HG02642 (cell line): ENCODE data around the gene ITPRIP.
A peak's percentile ranks its signal among the peaks of the same experiment; 100 is the strongest.

Experiments
- ATAC-seq: cut with Tn5 transposase; IDR thresholded peaks from one replicate; pipeline ENCODE4 v1.9.1; 2021; ENCODE audit warnings: mild to moderate bottlenecking; ENCODE audit not compliant: unreplicated experiment, poor library complexity

Gene ITPRIP

DNA sequence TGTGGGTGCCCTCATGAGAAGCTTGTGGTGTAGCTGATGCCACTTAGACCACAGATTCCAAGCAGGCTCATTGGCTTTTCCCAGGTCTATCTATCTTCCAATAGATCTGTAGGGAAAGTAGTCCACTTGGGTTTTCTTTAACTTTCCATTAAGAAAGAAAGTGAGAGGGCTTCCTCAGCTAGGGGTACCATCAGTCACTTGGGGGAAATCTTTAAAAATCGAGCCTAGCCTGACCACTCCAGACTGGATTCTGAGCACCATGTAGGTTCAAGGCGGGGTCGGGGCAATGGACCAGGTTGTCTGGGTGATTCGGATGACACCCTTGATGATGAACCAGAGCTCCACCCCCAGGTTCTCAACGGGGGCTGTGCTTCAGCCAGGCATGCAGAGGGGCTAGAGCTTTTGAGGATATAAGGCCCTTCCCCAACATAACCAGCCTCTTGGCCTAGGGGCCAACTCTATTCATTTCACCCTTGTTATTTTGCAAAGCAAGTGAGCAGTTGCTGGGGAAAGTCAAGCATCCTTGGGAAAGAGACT is 27.0 kb downstream of the ITPRIP start:
- no peak for ATAC-seq

DNA sequence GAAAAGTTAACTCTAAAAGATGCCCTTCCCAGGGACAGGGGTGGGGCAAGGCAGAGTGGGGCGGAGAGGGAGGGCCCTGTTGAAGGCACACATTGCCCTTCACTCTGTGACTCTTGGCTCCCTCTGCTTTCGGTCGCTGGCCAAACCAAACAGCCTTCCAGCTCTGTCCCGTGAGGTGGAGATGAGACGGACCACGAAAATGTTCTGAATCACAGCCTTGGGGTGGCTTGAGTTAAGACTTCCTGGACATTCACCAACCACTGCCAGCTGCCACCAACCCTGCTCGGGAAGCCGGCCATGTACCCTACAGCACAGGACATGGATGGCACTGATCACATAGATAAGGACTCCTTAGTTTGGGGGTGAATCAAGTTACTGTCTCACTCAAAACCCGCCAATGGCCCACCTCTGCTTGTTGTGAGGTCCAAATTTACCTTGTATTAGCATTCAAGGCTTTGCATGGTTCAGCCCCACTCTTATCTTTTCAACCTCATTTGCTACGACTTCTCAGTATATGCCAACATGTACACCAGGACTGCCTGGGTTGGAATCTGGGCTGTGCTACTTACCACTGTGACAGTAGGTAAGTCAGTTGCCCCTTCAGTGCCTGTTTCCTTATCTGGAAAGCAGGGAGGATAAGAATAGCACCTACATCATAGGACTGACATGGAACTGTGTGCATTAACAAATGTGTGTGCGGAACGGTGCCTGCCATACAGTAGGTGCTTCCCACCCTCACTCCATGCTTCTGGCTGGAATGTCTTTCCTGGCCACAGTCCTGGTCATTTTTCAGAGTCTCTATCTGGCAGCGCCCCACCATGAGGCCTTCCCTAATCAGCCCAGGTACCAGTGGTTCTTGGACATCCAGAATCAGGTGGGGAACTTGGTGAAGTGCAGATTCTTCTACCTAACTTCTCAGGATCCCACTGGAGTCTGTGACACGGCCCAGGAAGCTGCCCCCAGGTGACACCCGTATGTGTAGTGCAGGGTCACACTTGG is 28.0 kb downstream of the ITPRIP start:
- ATAC-seq, result no peak

DNA sequence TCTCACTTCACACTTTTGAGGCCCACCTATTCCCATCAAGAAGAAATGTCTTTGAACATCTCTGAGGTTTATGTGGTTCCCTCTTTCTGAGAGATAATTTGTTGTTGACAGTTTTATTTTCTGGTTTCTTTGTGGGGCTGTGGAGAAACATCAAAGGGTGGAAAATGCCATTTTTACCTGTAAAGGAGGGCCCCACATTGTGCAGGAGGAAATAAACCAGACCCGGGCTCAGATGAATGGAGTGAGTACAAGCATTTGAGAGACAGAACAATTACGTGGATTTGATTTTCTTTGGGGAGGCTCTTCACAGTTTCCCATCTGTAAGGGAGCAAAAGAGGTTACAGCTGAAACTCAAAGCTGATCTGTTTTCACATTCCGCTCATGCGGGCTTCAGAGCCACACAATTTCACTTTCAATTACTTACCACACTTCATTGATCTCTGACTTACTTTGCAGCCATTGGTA is 29.8 kb downstream of the ITPRIP start:
- ATAC-seq, result peak; percentile 79

DNA sequence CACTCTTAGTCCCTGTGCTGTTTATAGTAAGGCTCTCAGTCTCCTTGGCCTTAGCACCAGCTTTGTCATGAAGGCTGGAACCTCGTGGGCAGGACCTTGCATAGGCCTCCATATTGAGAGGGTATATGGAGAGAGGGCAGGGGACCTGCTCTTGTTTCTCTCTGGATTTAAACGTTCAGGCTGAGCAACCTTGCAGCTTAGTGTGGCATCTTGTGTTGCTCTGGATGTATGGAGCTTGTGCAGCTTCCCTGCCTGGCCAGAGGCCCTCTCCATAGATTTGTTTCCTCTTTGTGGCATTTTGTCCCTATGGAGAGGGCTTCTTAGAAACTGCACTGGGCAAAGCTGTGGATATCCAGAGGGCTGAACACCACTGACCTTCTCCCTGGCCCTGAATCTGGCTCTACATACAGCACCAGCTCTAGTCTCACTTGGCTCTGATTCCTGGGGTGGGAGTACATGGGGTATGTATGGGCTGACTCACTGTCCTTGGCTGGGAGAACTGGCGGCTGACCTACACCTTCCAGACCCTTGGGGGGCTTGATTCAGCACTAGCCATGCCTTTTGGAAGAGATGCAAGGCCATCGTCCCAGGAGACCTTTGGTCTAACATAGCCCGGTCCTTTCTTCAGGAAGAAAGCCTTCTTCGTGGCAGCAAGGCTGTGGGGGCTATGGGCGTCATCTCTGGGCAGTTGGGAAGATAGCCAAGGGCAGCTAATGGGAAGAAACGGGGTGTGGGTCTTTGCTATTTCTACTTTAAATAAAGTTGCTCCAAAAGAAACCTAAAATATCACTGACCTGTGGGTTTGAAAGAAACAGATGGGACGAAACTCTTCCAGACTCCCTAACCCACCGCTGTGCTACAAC is 30.5 kb downstream of the ITPRIP start:
- no peak for ATAC-seq

DNA sequence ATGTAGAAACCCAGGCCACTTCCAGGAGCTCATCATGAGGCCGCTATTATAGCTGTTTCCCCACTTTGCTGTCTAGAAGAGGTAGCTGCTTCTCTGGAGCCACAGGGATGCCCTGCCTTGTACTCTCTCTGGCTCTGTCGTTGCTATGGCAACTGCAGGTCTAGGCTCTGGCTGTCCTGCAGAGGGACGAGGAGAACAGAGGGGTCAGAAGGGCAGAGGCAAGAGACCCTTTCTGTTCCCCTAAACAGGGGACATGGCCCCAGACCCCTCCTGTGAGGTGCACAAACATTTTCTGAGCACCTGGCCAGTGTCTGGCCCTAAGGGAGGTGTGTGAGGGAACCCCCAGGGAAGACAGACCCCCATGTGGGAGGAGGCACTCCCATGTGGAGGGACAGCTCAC is 31.4 kb downstream of the ITPRIP start:
- no peak for ATAC-seq

DNA sequence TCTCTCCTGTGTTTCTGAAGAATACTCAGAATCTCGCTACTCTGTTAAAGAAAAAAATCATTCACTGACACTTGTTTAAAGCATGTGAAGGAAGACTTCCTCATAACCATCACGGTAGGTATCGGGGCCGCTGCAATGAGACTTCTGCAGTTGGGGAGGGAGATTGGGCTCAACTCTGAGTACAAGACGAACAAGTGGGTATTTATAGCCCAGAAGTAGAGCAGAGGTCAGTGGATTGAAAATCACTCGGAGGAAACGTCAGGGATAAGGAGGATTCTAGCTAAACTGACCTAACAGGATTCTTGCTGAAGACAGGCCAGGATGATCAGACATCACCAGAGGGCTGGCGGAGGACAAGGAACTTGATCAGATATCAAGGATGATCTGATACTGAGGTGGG is 33.3 kb downstream of the ITPRIP start:
- ATAC-seq, result no peak

DNA sequence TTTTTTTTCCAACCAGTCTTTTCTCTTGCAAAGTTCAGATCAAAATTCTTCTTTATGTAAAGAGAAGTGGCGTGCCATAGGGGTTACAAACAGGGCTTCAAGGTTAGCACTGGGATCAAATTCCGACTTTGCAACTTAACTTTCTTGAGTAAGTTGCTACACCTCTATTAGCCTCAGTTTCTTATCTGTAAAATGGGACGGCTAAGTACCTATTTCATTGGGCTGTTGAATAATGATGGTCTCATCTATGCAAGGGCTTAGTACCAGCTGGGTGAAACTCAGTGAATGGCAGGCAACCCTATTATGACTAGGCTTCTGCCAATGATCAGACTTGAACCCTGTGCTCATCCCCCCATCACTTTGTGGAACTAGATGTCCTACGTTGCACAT is 33.9 kb downstream of the ITPRIP start:
- ATAC-seq, result no peak

DNA sequence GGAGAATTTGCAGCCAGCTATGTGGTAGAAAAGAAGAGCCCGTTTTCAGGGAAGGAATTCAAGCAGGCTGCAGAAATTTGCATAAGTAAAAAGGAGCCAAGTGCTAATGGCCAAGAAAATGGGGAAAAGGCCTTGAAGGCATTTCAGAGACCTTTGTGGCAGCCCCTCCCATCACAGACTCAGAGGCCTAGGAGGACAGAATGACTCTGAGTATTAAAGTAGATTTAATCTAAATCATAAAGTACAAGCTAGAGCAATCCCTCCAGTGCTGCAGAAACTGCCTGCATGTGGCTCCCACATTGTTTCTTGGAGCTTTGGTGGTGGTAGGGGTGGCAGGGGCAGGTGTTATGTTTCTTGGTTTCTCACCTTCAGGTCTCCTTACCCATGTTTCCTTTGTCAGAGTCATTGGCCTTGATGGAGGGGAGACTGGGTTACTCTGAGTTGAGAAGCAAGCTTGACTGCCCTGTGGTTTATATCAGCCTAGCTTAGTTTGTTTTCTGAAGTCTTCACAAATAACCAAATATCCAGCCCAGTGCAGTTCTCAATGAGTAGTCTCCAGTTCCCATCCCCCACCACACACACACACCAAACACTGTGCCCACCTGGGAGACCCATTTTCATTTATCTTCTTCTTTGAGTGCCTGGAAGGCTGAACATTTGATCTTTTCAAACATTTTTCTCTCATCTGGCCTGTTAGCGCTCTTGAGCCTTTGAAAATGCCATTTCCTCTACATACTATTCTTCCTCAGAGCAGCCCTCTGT is 34.5 kb downstream of the ITPRIP start:
- no peak for ATAC-seq

DNA sequence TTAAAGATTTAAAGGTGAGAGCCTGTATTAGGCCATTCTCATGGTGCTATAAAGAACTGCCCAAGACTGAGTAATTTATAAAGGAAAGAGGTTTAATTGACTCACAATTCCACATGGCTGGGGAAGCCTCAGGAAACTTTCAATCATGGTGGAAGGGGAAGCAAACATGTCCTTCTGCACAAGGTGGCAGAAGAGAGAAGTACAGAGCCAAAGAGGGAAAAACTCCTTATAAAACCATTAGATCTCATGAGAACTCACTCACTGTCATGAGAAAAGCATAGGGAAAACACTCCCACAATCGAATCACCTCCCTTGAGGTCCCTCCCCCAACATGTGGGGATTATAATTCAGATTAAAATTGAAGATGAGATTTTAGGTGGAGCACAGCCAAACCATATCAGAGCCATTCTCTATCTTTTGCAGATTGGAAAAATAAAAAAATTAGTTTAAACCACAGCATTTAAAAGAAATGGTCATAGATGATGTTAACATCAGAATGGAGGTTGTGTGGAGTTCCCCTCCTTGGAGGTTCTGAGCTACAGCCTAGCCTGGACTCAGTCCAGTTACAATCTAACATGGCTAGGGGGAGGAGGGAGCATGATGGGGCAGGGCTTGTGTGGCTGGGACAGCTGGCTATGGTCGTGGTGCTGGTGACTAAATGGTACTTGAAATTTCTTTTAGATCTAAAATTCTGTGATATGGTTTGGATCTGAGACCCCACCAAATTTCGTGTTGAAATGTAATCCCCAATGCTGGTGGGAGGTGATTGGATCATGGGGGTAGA is 36.2 kb downstream of the ITPRIP start:
- no peak for ATAC-seq

DNA sequence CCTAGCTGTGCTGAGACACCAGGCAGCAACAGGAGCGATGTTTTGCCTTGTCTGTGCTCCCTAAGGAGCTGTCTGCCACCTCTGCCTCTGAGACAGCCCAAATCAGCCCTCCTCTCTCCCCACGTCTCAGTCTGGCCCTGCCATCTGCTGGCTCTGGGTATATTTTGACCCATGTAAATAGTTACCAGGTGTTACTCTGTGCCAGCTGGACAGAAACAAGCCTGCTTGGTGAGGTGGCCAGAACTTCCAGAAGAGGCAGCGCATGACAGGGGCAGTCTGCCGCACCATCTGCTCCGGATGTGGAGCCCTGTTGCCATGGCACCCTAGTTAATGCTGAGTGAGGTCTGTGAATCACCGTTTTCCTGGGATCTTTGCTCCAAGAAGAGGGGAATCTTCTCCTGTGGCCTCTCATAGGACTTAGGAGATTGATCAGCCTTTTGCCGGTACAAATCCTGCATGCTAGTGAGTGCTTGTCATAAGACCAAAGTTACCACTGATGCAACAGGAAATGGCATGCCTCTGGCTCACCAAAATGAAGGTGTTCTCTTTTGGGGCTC is 37.5 kb downstream of the ITPRIP start:
- no peak for ATAC-seq

DNA sequence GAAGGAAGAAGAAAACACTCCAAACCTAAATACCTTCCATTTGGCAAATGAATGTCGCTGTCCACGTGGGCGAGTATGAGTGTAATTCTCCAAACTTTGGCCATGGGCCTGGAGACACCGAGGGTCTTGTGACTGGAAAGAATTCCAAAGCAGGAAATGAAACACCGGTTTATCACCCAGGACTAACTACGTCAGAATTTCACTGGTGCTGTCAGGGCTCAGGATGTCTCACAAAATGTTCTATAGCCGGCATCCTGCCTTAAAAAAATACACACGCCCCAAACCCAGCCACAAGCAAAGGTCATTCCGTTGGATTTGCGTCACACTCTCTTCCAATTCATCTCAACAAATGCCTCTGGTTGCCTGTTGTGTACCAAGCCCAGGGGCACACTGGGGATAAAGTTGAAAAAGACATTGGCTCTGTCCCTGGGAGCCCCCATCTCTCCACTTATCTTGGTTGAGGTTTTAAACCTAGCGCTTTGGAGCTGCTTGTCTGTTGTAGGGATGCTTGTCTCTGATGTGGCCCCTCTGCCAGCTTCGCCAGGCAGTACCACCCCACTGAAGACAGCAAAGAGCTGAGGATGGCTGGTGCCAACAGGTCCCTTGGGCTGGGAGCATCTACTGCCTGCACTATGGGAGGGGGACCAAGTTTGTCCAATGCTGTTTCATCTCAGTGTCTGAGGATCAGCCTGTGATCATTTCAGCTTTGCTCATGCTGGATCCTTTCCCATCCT is 38.1 kb downstream of the ITPRIP start:
- ATAC-seq, result no peak

DNA sequence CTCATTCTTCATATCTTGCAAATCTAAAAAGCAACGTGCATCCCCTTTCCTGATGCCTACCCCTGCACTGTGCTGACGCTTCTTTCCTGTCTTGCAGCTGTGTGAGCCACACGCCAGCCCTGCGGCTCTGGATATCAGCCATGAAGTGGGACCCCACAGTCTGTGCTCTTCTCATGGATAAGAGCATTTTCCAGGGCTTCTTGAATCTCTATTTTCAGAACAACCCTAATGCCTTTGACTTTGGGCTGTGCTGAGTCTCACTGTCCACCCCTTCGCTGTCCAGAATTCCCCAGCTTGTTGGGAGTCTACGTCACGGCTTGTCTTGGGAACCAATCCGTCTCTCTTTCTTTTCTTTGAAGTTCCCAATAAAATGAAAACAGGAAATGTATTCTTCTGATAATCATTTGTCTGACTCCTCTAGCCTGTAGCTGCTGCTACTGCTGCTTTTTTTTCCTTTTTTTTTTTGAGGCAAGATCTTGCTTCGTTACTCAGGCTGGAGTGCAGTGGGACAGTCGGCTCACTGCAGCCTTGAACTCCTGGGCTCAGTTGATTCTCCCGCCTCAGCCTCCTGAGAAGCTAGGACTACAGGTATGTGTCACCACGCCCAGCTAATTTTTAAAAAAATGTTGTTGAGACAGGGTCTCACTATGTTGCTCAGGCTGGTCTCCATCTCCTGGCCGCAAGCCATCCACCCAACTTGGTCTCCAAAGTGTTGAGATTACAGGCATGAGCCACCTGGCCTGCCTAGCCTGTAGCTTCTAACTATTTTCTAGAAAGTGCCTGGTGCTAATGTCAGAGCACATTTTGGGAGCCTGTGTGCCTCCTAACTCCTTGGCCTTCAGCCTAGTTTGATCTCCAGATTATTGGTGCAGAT is 39.0 kb downstream of the ITPRIP start:
- no peak for ATAC-seq

DNA sequence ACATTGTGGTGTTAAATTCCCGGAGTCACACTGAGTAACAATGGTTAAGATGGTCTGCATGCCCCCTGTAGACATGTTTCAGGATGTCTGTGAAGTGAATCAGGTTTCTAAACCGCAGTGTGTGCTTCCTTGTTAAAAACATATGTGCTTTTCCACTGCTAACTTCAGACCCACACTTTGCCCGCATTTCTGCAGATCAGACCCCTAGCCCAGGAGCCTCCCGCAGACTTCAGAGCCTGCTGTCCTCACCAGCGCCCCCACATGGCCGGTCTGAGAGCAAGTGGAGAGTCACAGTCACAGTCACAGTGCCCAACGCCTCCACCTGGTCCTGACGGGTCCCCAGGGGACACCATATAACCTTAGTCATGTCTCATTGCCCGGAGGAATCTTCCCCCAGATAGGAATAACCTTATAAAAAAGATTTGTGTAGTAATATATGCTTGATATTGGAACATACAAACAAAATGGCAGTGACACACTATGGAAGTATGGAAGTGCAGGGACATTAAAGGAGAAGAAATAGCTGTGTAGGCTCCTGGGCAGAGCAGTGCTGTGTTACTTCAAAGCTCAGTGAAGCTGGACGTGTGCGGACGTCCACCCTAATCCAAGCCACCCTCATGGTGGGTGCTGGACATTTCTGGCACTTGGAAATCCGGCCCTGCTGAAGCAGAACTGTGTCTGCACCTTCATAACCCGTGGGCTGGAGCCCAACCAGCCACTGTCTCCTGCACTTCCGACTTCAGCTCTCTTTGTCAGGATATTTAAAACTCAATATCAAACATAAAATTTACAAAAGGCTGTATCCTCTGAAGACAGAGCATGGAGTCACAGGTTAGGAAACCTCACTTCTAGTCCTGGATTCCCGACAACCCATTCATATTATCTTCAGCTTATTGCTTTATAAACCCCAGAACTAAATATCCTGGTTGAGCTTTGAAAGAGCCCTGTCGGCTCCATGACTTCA is 40.3 kb downstream of the ITPRIP start:
- ATAC-seq, result no peak

DNA sequence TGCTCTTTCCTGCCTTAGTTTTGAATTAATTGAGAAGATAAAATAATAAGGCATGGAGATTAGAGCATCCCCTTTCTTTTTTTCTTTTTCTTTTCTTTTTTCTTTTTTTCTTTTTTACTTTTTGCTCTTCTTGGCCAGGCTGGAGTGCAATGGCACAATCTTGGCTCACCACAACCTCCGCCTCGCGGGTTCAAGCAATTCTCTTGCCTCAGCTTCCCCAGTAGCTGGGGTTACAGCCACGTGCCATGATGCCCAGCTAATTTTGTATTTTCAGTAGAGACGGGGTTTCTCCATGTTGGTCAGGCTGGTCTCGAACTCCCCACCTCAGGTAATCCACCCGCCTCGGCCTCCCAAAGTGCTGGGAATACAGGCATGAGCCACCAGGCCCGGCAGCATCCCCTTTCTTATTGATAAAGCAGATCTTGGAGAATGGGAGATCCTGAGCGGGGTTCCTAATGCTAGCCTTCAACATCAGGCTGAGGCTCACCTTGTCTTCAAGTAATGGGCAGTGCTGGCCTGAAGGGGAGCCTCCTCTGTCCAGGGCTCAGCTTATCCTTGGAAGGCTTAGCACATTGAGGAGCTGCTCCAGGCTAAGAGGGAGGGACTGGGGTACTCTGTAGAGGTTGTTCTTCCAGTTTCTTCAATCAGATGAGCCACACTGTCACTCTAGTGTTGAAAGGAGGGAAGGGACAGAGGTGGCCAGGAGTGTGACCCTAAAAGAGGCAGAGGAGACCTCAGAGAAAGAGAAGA is 41.4 kb downstream of the ITPRIP start:
- ATAC-seq, result no peak

DNA sequence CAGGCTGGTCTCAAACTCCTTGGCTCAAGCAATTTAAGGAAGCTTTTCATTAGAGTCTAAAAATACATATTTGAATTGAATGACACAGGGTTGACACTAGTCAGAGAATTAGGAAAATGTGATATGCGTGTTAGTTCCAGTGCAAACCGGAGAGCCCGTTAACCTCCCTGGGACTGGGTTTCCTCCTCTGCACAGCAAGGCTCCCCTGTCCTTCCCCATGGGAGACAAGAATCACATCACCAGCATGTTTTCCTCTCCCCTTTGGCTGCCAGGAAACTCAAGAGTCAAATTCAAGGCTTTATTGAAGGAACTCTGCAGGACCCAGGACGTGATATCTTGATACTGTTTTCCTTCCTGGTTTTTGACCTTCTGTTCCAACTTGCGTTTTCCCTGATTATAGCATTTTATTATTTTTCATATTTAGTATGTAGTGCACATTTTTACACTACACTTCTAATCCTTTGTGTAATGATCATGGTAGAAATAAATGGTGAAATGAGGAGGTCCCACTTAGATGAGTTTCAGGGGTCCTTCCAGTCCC is 44.4 kb downstream of the ITPRIP start:
- ATAC-seq, result no peak
